SJSA1 (cell line): ENCODE measurements around the gene ABI2. TPM values are rescaled to one million over a fixed set of nuclear protein-coding genes. Genes with fewer than 3 reads are reported as not detected.
A peak's percentile ranks its signal among the peaks of the same experiment; 100 is the strongest.
"Not testable (repeated sequence)": the region's sequence is repeated elsewhere in the genome, so short reads cannot be mapped to it uniquely, and the experiment has no call there.

Source experiments
- DNase-seq, 2 experiments: peaks; one replicate each; pipeline ENCODE4 v3.0.0-alpha.2; 2015 to 2020; ENCODE audit warnings: low spot score in 2 of 2, low read depth in 1 of 2
- H3K27ac ChIP-seq: fragments of 250-450 bp; sonication (Bioruptor Pico); 2 replicates; pipeline ENCODE4 v1.5.1; 2020; ENCODE audit warnings: mild to moderate bottlenecking, moderate library complexity
- H3K27me3 ChIP-seq: fragments of 250-450 bp; sonication (Bioruptor Pico); replicated peaks from 2 replicates; pipeline ENCODE4 v1.5.1; 2020; ENCODE audit warnings: mild to moderate bottlenecking, moderate library complexity
- H3K36me3 ChIP-seq: fragments of 250-450 bp; sonication (Bioruptor Pico); 2 replicates; pipeline ENCODE4 v1.5.1; 2020; ENCODE audit warnings: mild to moderate bottlenecking
- H3K4me1 ChIP-seq: fragments of 250-450 bp; sonication (Bioruptor Pico); replicated peaks from 2 replicates; pipeline ENCODE4 v1.6.1; 2021; ENCODE audit warnings: mild to moderate bottlenecking
- H3K4me3 ChIP-seq: fragments of 250-450 bp; sonication (Bioruptor Pico); 2 replicates; pipeline ENCODE4 v1.5.1; 2020; ENCODE audit warnings: mild to moderate bottlenecking
- H3K9me3 ChIP-seq: fragments of 250-450 bp; sonication (Bioruptor Pico); replicated peaks from 2 replicates; pipeline ENCODE4 v1.5.1; 2020; ENCODE audit warnings: mild to moderate bottlenecking
- total RNA-seq: library from RNA; depleted of rRNA; stranded (reverse); fragments of >200 nt; shearing (Covaris generic); gene quantifications from 2 replicates; pipeline ENCODE4 v1.2.3, GENCODE V29; 2014

The ABI2 gene
- total RNA-seq, 1 experiment from 2014 or later, result 54.8 TPM

DNA sequence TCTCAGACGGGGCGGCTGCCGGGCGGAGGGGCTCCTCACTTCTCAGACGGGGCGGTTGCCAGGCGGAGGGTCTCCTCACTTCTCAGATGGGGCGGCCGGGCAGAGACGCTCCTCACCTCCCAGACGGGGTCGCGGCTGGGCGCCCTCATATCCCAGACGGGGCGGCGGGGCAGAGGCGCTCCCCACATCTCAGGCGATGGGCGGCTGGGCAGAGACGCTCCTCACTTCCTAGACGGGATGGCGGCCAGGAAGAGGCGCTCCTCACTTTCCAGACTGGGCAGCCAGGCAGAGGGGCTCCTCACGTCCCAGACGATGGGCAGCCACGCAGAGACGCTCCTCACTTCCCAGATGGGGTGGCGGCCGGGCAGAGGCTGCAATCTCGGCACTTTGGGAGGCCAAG, 44.5 kb downstream of the ABI2 start:
- not testable (repeated sequence) for H3K9me3 ChIP-seq, DNase-seq, H3K27me3 ChIP-seq, H3K4me3 ChIP-seq, H3K27ac ChIP-seq, H3K4me1 ChIP-seq
- H3K36me3 ChIP-seq, result 0 out of 2 replicates have a peak, but pooled peaks cover 24% of the 10 kb centered on the region

DNA sequence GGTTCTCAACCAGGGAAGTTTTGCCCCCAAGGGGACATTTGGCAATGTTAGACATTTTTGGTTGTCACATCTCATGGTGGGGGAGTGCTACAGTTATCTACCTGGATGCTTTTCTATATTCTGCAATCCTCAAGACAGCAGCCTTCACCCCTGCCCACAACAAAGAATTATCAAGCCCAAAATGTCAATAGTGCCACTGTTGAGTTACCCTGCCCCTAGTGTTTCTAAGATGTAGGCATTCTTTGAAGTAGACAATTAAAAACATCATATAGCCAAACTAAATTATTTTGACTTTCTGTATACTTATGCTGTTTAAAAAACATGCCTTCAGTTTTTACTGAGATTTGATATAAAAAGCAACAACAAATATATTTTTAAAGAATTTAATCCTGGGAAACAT, 48.0 kb downstream of the ABI2 start:
- no peak overlapping the region for H3K27ac ChIP-seq
- H3K27me3 ChIP-seq, result no peaks in the 10 kb centered on the region
- H3K4me1 ChIP-seq, result no peaks in the 10 kb centered on the region
- H3K9me3 ChIP-seq, result no peaks in the 10 kb centered on the region
- H3K4me3 ChIP-seq, result no peak overlapping the region
- no peak for DNase-seq
- H3K36me3 ChIP-seq, result peaks cover 11% of the 10 kb centered on the region; the same call in 1 of the 2 replicates

DNA sequence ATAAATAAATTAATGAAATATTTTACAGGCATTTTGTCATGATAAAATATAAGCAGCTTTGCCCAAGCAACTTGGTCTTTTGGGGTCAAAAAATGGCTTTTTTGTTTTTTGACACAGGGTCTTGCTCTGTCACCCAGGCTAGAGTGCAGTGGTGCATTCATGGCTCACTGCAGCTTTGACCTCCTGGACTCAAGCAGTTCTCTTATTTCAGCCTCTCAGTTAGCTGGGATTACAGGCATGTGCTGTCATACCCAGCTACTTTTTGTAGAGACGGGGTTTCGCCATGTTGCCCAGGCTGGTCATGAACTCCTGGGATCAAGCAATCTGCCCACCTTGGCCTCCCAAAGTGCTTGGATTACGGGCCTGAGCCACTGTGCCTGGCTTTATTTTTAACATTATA, 51.0 kb downstream of the ABI2 start:
- Histone ChIP-seq H3K27me3 (no peaks in the 10 kb centered on the region), H3K27ac (no peak overlapping the region), H3K4me1 (no peaks in the 10 kb centered on the region), H3K9me3 (no peaks in the 10 kb centered on the region), H3K4me3 (no peak overlapping the region), H3K36me3 (peaks cover 10% of the 10 kb centered on the region)
- no peak for DNase-seq

DNA sequence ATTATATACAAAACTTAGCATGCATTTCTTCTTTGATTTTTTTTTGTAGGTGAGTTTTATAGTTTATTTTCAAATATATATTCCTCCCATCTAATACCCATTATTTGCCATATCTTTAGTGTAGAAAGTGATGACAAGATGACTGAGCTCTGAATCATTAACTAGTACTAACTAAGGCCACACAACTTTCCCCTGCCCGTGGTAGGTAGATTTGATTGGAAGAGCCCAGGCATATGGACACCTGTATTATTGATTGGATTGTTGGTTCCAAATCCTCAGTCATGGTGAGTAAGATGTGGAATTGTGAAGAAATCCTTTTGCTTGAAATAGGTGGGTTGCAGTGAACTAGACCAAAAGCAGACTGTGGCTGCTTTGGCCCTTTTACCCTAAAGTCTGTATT, 54.8 kb downstream of the ABI2 start:
- no peak overlapping the region for H3K4me3 ChIP-seq
- no peaks in the 10 kb centered on the region for H3K4me1 ChIP-seq
- DNase-seq, result no peak
- H3K27ac ChIP-seq, result no peak overlapping the region
- H3K36me3 ChIP-seq, result peaks cover 14% of the 10 kb centered on the region
- H3K9me3 ChIP-seq, result no peaks in the 10 kb centered on the region
- no peaks in the 10 kb centered on the region for H3K27me3 ChIP-seq

DNA sequence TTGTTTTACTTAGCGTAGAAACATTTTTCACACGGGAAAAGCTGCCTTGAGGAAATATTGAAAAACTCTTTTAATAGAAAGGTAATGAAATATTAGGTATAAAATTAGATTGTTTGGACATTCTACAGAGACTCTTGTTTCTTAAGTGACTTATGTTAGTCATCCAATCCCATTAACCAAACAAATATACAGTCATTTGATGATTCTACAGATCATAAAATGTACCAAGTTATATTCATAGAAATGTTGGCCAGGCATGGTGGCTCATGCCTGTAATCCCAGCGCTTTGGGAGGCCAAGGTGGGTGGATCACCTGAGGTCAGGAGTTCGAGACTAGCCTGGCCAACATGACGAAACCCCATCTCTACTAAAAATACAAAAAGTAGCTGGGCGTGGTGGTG, 60.0 kb downstream of the ABI2 start:
- not testable (repeated sequence) for H3K4me3 ChIP-seq, H3K9me3 ChIP-seq, DNase-seq, H3K4me1 ChIP-seq, H3K27ac ChIP-seq, H3K27me3 ChIP-seq
- H3K36me3 ChIP-seq, result peaks cover 26% of the 10 kb centered on the region

DNA sequence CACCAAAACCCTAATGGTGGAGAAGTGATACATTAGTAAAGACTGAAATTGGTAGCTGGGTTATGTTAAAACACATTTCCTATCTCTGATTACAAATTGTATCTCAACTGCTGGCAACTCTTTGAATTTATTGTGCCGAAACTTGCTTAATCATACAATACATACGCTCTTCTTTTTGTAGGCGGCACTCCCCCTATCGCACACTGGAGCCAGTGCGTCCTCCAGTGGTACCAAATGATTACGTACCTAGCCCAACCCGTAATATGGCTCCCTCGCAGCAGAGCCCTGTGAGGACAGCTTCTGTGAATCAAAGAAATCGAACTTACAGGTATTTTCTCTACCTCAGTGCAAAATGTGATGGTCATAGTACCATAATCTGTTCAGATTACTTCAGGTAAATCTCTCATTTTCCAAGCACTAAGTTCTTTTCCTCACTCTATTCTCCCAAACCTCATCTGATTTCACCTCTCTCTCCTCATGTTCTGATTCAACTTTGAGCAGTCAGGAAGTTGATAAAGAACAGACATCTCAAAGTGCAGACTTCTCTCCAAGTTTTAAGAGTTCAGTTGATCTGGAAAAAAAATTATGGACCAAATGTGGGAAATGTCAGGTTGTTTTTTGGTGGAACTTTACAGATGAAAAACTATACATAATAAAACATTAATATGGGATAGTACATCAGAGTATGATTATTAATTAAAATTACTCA, 66.5 kb downstream of the ABI2 start:
- Histone ChIP-seq H3K4me1 (peaks cover 21% of the 10 kb centered on the region), H3K27ac (no peak overlapping the region)
- no peak for DNase-seq

DNA sequence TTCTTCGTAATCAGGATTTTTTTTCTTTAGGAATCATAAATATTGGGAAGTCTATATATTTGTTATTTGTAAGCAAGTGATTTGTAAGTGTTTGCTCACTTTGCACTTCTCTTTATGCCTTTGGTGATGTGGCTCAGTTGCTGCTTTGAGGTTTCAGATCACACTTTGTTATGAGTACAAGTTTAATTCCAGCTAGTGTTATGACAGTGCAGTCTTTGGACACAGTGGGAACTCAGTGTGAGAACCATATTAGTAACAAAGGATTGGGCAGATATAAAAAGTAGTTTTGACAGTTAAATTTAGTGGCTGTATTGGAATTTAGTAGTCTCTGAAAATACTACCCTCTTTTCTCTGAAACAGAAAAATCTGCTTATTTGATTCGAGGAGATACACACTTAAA, 67.7 kb downstream of the ABI2 start:
- Histone ChIP-seq H3K27ac (peak overlapping the region; percentile 44), H3K27me3 (no peaks in the 10 kb centered on the region), H3K4me1 (peaks cover 28% of the 10 kb centered on the region), H3K4me3 (no peak overlapping the region), H3K36me3 (peaks cover 28% of the 10 kb centered on the region), H3K9me3 (no peaks in the 10 kb centered on the region)
- DNase-seq, result no peak

More for the DNA sequence above, 66.5 kb downstream of the ABI2 start:
- Histone ChIP-seq H3K4me3 (no peak overlapping the region), H3K36me3 (peaks cover 33% of the 10 kb centered on the region), H3K9me3 (no peaks in the 10 kb centered on the region), H3K27me3 (no peaks in the 10 kb centered on the region)

DNA sequence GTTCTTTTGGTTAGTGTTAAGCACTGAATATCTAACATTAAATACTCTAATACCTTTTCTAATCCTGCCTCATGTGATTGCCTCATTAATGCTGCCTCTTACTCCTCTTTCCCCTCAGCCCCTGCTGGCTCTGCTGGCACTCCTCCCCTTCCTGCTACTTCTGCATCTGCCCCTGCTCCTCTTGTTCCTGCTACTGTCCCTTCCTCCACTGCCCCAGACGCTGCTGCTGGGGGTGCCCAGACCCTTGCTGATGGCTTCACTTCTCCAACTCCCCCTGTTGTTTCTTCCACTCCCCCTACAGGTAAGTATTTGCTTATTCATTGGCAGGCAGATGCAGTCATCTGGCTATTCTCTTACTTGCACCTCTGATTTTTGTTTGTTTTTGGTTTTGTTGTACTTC, 68.5 kb downstream of the ABI2 start:
- peak in 1 of 2 experiments; percentile 31 for DNase-seq
- H3K27me3 ChIP-seq, result no peaks in the 10 kb centered on the region
- no peak overlapping the region for H3K4me3 ChIP-seq
- H3K9me3 ChIP-seq, result no peaks in the 10 kb centered on the region
- H3K27ac ChIP-seq, result no peak overlapping the region
- peaks cover 37% of the 10 kb centered on the region for H3K4me1 ChIP-seq
- H3K36me3 ChIP-seq, result peaks cover 25% of the 10 kb centered on the region

DNA sequence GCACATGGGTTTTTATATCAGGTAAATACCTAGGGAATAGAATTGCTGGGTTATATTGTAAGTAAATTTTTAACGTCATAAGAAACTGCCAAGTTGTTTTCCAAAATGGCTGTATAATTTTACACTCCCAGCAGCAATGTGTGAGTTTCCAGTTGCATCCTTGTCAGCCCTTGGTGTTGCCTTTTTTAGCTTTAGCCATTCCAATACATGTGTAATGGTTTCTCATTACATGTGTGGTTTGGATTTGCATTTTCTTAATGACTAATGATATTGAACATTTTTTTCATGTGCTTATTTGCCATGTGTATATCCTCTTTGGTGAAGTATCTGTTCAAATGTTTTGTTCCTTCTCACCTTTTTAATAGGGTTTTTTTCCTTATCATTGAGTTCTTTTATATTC, 70.8 kb downstream of the ABI2 start:
- H3K36me3 ChIP-seq, result peaks cover 35% of the 10 kb centered on the region
- H3K4me1 ChIP-seq, result peaks cover 60% of the 10 kb centered on the region
- H3K27me3 ChIP-seq, result no peaks in the 10 kb centered on the region
- H3K4me3 ChIP-seq, result no peak overlapping the region
- H3K9me3 ChIP-seq, result no peaks in the 10 kb centered on the region
- DNase-seq, result no peak
- no peak overlapping the region for H3K27ac ChIP-seq

DNA sequence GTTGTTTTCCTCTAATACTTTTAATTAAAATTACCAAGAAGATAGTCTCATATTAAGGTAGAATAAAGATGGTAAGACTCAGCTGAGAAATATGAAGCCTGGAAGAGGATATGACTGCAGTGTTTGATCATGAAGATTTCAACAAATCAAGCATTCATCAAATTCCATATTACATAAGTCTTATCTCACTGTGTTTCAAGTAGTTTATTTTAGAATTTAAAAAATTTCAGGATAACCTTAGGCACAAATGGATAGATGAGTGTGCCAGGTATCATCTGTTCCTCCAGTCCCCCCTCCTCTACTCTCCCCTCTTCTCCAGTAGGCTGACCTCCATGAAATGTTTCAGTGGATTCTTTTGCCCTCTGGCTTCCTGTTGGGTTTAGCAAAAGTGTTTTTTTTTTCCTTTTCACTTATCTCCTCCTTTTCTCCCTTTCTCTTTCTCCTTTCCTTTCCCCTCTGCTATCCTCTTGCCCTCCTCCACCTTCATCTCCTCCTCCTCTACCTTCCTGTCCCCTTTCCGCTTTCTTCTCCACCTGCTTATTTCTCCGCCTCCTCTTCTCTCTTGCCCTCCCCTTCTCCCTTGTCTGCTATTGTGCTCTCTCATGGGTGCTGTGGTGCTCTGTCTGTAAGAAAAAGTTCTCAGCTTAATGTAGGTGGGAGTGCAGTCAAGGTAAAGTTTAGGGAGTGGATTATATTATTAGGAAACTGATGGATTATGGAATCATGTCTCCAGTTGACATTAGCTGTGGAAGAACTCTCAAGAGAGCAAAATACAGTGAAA, 72.8 kb downstream of the ABI2 start:
- no peaks in the 10 kb centered on the region for H3K9me3 ChIP-seq
- H3K27ac ChIP-seq, result peak overlapping the region; percentile 89
- no peak overlapping the region for H3K4me3 ChIP-seq
- peaks cover 68% of the 10 kb centered on the region for H3K4me1 ChIP-seq
- H3K36me3 ChIP-seq, result peaks cover 44% of the 10 kb centered on the region
- H3K27me3 ChIP-seq, result no peaks in the 10 kb centered on the region
- DNase-seq, result peak in 1 of 2 experiments; percentile 22

DNA sequence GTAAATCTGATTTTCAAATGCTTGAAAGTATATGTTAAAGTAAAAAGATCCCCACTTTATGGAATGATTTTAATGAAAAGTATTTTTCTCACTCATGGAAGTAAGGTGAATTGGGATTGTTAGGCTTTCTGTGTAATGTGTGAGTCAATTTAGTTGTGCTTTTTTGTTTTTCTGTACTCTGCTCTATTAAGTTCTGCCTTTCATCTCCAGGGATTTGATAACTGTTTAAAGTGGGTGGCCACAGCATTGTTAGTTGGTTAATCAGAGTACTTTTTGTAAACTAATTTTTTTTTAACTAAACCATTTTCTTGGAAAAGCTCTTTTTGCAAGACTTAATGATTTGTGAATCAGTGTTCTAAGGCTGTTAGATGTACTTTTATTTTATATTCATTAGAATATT, 76.8 kb downstream of the ABI2 start:
- Histone ChIP-seq H3K4me1 (peaks cover 58% of the 10 kb centered on the region), H3K9me3 (no peaks in the 10 kb centered on the region), H3K27ac (peak overlapping the region; percentile 89), H3K36me3 (peaks cover 60% of the 10 kb centered on the region), H3K27me3 (no peaks in the 10 kb centered on the region), H3K4me3 (no peak overlapping the region)
- peak in 1 of 2 experiments; percentile 62 for DNase-seq

DNA sequence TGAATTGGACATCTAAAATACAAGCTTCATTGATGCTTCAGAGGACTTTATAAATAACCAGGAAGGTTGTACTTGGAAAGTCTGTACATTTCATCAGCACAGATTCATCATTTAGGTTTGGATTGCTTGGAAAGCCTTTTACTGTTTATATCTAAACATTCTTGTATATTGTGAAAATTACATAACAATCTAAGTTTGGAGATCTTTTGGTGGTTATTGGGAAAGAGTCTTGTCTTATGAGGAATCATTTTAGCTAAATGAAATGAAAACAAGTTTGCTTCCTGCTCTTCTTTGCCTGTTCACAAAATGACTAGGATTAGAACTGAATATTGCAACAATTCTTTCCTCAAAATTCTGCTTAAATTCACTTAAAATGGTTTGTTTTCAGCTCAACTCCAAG, 79.3 kb downstream of the ABI2 start:
- H3K27me3 ChIP-seq, result no peaks in the 10 kb centered on the region
- H3K9me3 ChIP-seq, result no peaks in the 10 kb centered on the region
- no peak overlapping the region for H3K27ac ChIP-seq
- no peak overlapping the region for H3K4me3 ChIP-seq
- peaks cover 34% of the 10 kb centered on the region for H3K4me1 ChIP-seq
- no peak for DNase-seq
- peaks cover 72% of the 10 kb centered on the region for H3K36me3 ChIP-seq

DNA sequence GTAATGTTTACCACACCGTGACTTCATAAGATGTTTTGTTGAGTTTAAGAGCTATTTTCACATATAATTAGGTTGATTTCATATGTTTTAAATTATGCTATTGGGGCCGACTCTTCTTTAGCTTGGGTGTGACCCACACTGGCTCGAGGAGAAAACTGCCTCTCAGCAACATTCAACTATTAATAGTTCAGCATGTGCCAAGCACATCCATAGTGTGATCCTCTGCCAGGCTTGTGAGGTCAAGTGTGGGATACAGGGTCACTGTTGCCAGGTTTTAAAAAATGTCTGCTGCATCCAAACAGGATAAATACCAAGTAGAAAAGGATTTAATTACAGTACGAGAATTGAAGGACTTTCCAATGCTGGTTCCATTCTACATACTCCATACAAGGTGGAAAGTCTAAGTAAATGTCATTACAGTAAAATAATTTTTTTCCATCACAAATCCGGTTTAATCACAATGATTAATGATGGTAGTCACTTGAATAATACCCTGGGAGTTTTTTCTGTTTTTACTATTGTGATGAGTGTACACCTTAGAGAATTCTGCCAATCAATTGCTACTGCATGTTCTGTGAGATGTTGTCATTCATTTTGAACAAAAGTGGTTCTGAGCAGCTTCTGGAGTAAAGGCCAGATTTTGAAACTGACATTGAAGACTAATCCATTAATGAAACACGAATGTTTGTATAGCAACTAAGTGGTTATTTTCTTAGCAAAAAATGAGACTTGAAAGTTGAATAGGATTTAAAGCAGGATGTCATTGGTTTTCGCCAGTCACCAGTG, 84.5 kb downstream of the ABI2 start:
- H3K4me1 ChIP-seq, result no peaks in the 10 kb centered on the region
- H3K27me3 ChIP-seq, result no peaks in the 10 kb centered on the region
- peaks cover 67% of the 10 kb centered on the region for H3K36me3 ChIP-seq
- H3K27ac ChIP-seq, result no peak overlapping the region
- H3K9me3 ChIP-seq, result no peaks in the 10 kb centered on the region
- H3K4me3 ChIP-seq, result no peak overlapping the region
- DNase-seq, result no peak

DNA sequence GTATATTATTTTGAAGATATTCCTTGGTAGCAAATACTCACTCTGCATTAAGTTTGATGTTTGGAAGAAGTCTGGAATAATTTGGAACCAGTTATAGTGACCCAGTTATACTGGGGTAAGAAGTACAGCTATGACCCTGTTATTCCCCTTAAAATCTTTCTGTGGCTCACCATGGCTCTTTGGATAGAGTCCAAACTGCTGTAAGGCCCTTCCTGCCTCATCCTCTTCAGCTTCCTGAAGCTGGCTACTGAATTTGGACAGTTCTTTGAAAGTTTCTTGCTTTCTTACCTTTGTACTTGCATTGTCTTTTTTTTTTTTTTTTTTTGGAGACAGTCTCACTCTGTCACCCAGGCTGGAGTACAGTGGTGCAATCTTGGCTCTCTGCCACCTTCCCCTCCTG, 85.6 kb downstream of the ABI2 start:
- no peak overlapping the region for H3K4me3 ChIP-seq
- H3K27ac ChIP-seq, result no peak overlapping the region
- no peaks in the 10 kb centered on the region for H3K4me1 ChIP-seq
- H3K27me3 ChIP-seq, result no peaks in the 10 kb centered on the region
- DNase-seq, result no peak
- no peaks in the 10 kb centered on the region for H3K9me3 ChIP-seq
- peaks cover 76% of the 10 kb centered on the region for H3K36me3 ChIP-seq
